G401.6 (cell line): ENCODE results near the gene PCCB.
"Not testable (repeated sequence)": the region's sequence is repeated elsewhere in the genome, so short reads cannot be mapped to it uniquely, and the experiment has no call there.

Source experiments
- FAIRE-seq: peaks from 2 replicates; lab custom pipeline; 2012; peaks lifted over from hg19 to GRCh38; lab: Jason Lieb, UNC

PCCB gene

GRCh38 chr3:136329593-136329992 lies 79.5 kb downstream of the PCCB start:
- FAIRE-seq: no peak

GRCh38 chr3:136330900-136331299 lies 80.8 kb downstream of the PCCB start:
- FAIRE-seq: no peak

GRCh38 chr3:136332302-136332701 lies 82.2 kb downstream of the PCCB start:
- no peak for FAIRE-seq

GRCh38 chr3:136332776-136333175 lies 82.6 kb downstream of the PCCB start:
- FAIRE-seq: no peak

- no peak for FAIRE-seq
Measured at GRCh38 chr3:136334209-136334608, 84.1 kb downstream of the PCCB start.

- FAIRE-seq: not testable (repeated sequence)
Measured at GRCh38 chr3:136334726-136335125, 84.6 kb downstream of the PCCB start.

- FAIRE-seq: no peak
Measured at GRCh38 chr3:136336329-136337100, 86.4 kb downstream of the PCCB start.

- FAIRE-seq: no peak
Measured at GRCh38 chr3:136343446-136343845, 93.3 kb downstream of the PCCB start.

GRCh38 chr3:136343873-136344555 lies 93.9 kb downstream of the PCCB start:
- FAIRE-seq: no peak

GRCh38 chr3:136346486-136346885 lies 96.3 kb downstream of the PCCB start:
- FAIRE-seq: no peak

- FAIRE-seq: no peak
Measured at GRCh38 chr3:136350132-136350531, 100.0 kb downstream of the PCCB start.

GRCh38 chr3:136350557-136350956 lies 100.4 kb downstream of the PCCB start:
- FAIRE-seq: no peak

GRCh38 chr3:136351351-136351750 lies 101.2 kb downstream of the PCCB start:
- no peak for FAIRE-seq

- FAIRE-seq: no peak
Measured at GRCh38 chr3:136351905-136352304, 101.8 kb downstream of the PCCB start.

- no peak for FAIRE-seq
Measured at GRCh38 chr3:136353461-136353860, 103.3 kb downstream of the PCCB start.

GRCh38 chr3:136366289-136366688 lies 116.1 kb downstream of the PCCB start:
- no peak for FAIRE-seq

- not testable (repeated sequence) for FAIRE-seq
Measured at GRCh38 chr3:136375800-136376199, 125.7 kb downstream of the PCCB start.

- no peak for FAIRE-seq
Measured at GRCh38 chr3:136377508-136377907, 127.4 kb downstream of the PCCB start.

GRCh38 chr3:136378011-136378410 lies 127.9 kb downstream of the PCCB start:
- no peak for FAIRE-seq
